GM10248 (cell line): ENCODE measurements around the gene CHFR.

Experiments used
- CTCF ChIA-PET: fragments of 300-600 bp; sonication (Branson Sonifier 250); formaldehyde crosslinking; extraction: SDS; loops from one replicate; lab custom pipeline; 2021; ENCODE audit warnings: antibody characterized with exemption; lab: Yijun Ruan, JAX
- POLR2A ChIA-PET: fragments of 350-650 bp; sonication (Branson Sonifier 250); formaldehyde crosslinking; extraction: SDS; loops from one replicate; lab custom pipeline; 2020; ENCODE audit warnings: antibody characterized with exemption; lab: Yijun Ruan, JAX
- DNase-seq: peaks from one replicate; pipeline ENCODE4 v3.0.0; 2012; ENCODE audit errors: extremely low spot score
- CTCF ChIP-seq: IDR thresholded peaks from 2 replicates; pipeline ENCODE4 v1.5.1; 2012; ENCODE audit warnings: mild to moderate bottlenecking, low read depth; ENCODE audit errors: extremely low read depth, missing control alignments, control extremely low read depth

CHFR gene

GRCh38 chr12:132835076-132836025 is 52.1 kb downstream of the CHFR start:
- no peak for TF ChIP-seq CTCF
- no peak for DNase-seq
- ChIA-PET CTCF (interaction anchor here (1.8 kb wide), 1 partner anchor 12 kb away, joined by 7 read pairs; no protein-coding TSS in a partner anchor), POLR2A (no interaction called here)

- POLR2A ChIA-PET: interaction anchor here (0.5 to 1.0 kb wide), 3 partner anchors 11 to 22 kb away, joined by 3 read pairs; no protein-coding TSS in a partner anchor
- TF ChIP-seq CTCF: no peak
- DNase-seq: no peak
- CTCF ChIA-PET: interaction anchor here (1.8 kb wide), 1 partner anchor 11 kb away, joined by 7 read pairs; no protein-coding TSS in a partner anchor
Observed at GRCh38 chr12:132834181-132834711, 53.2 kb downstream of the CHFR start.

- no peak for DNase-seq
- ChIA-PET POLR2A (interaction anchor here (0.6 to 1.0 kb wide), 2 partner anchors 11 to 18 kb away, joined by 3 read pairs; no protein-coding TSS in a partner anchor), CTCF (interaction anchor here (1.8 kb wide), 1 partner anchor 10 kb away, joined by 7 read pairs; no protein-coding TSS in a partner anchor)
- TF ChIP-seq CTCF: no peak
Observed at GRCh38 chr12:132833341-132833740, 54.1 kb downstream of the CHFR start.

- POLR2A ChIA-PET: no interaction called here
- no peak for TF ChIP-seq CTCF
- no peak for DNase-seq
- CTCF ChIA-PET: interaction anchor here (1.4 kb wide), 1 partner anchor 13 kb away, joined by 4 read pairs; no protein-coding TSS in a partner anchor
Observed at GRCh38 chr12:132831771-132832170, 55.6 kb downstream of the CHFR start.

GRCh38 chr12:132828706-132829534 is 58.5 kb downstream of the CHFR start, which contains the start of gene GOLGA3:
Gene GOLGA3, minus strand, starts transcription at chr12:132828869. Its CDS starts 6,741 bp downstream, at chr12:132822128.
- POLR2A ChIA-PET: interaction anchor here (0.6 to 1.6 kb wide), 4 partner anchors 9 to 128 kb away, joined by 3 to 8 read pairs (median 4); no protein-coding TSS in a partner anchor
- DNase-seq: peak; percentile 99
- TF ChIP-seq CTCF: no peak
- CTCF ChIA-PET: interaction anchor here (1.4 kb wide), 1 partner anchor 18 kb away, joined by 4 read pairs; no protein-coding TSS in a partner anchor
